ENCODE data around the gene NLRP11. TPM values are rescaled to one million over a fixed set of nuclear protein-coding genes. Genes with fewer than 3 reads are reported as not detected.
A peak's percentile ranks its signal among the peaks of the same experiment; 100 is the strongest.
"Not testable (repeated sequence)": the region's sequence is repeated elsewhere in the genome, so short reads cannot be mapped to it uniquely, and the experiment has no call there.

Gene NLRP11
- total RNA-seq, 2 donors from 2014 or later = not detected

GRCh38 chr19:55778331-55778730, 53.5 kb downstream of the NLRP11 start:
- DNase-seq = no peak
- Histone ChIP-seq H3K9me3 (no peaks in the 10 kb centered on the region), H3K36me3 (replicated peaks in 1 of 2; ENCODE audit: insufficient read depth in 1 of 2, low read depth in 2 of 2) (no peaks in the 10 kb centered on the region), H3K27me3 (no peaks in the 10 kb centered on the region), H3K4me3 (no peak overlapping the region), H3K27ac (no peak overlapping the region), H3K4me1 (no peaks in the 10 kb centered on the region)
- WGBS, 2 donors = 60 to 64% methylated on average over 12 to 16 of the region's 16 CpGs
- intact Hi-C loops (cut with DNase I) = no loop called here
- no peak for ATAC-seq
- TF ChIP-seq CTCF (IDR thresholded peaks at IDR 0.05) = no peak
- no peak for TF ChIP-seq POLR2A (IDR thresholded peaks at IDR 0.05)

- DNase-seq (peak in 1 of 4 donors; percentile 23), ATAC-seq (no peak)
- no peaks in the 10 kb centered on the region for H3K27me3 ChIP-seq
- intact Hi-C loops (cut with DNase I) = no loop called here
- no peak overlapping the region for H3K27ac ChIP-seq
- no peaks in the 10 kb centered on the region for H3K36me3 ChIP-seq (replicated peaks in 1 of 2; ENCODE audit: insufficient read depth in 1 of 2, low read depth in 2 of 2)
- no peak for TF ChIP-seq POLR2A (IDR thresholded peaks at IDR 0.05)
- peak in 2 of 7 experiments; percentile 14 to 16 for TF ChIP-seq CTCF (IDR thresholded peaks at IDR 0.05)
- no peaks in the 10 kb centered on the region for H3K9me3 ChIP-seq
- H3K4me3 ChIP-seq = no peak overlapping the region
- no peaks in the 10 kb centered on the region for H3K4me1 ChIP-seq
- 26 to 37% methylated on average over 7 of the region's 7 CpGs for WGBS, 2 donors
These were observed 54.3 kb downstream of the NLRP11 start for GRCh38 chr19:55777528-55777927.

GRCh38 chr19:55769632-55770031, 62.2 kb downstream of the NLRP11 start:
- H3K9me3 ChIP-seq; ATAC-seq; H3K36me3 ChIP-seq (replicated peaks in 1 of 2; ENCODE audit: insufficient read depth in 1 of 2, low read depth in 2 of 2); H3K4me3 ChIP-seq; DNase-seq; H3K27me3 ChIP-seq; H3K4me1 ChIP-seq; intact Hi-C loops (cut with DNase I); H3K27ac ChIP-seq: not testable (repeated sequence)
- WGBS, 2 donors = 26 to 39% methylated on average over 2 to 3 of the region's 3 CpGs

- intact Hi-C loops (cut with DNase I) = not testable (repeated sequence)
- 77 to 81% methylated on average over 5 to 6 of the region's 6 CpGs for WGBS, 2 donors
These were observed 63.0 kb downstream of the NLRP11 start, which contains the start of gene RFPL4AL1 for GRCh38 chr19:55768818-55769217. Gene RFPL4AL1 (plus strand): TSS chr19:55769118. CDS start chr19:55771805, 2,687 bp downstream.

GRCh38 chr19:55766466-55766865, 65.3 kb downstream of the NLRP11 start:
- H3K9me3 ChIP-seq = no peaks in the 10 kb centered on the region
- no peak for ATAC-seq
- H3K27me3 ChIP-seq = peaks cover 0 to 5% of the 10 kb centered on the region in 2 donors
- TF ChIP-seq POLR2A (IDR thresholded peaks at IDR 0.05) (no peak), CTCF (IDR thresholded peaks at IDR 0.05) (no peak)
- no peak for DNase-seq
- no peak overlapping the region for H3K4me3 ChIP-seq
- H3K36me3 ChIP-seq (replicated peaks in 1 of 2; ENCODE audit: insufficient read depth in 1 of 2, low read depth in 2 of 2) = no peaks in the 10 kb centered on the region
- intact Hi-C loops (cut with DNase I) = no loop called here
- no peaks in the 10 kb centered on the region for H3K4me1 ChIP-seq
- no peak overlapping the region for H3K27ac ChIP-seq
- WGBS, 2 donors = 38 to 46% methylated on average over 7 of the region's 7 CpGs

More at GRCh38 chr19:55768818-55769217, 63.0 kb downstream of the NLRP11 start, which contains the start of gene RFPL4AL1:
- H3K4me3 ChIP-seq; H3K36me3 ChIP-seq (replicated peaks in 1 of 2; ENCODE audit: insufficient read depth in 1 of 2, low read depth in 2 of 2); ATAC-seq; H3K27me3 ChIP-seq; DNase-seq; H3K27ac ChIP-seq; H3K9me3 ChIP-seq; H3K4me1 ChIP-seq: not testable (repeated sequence)

- DNase-seq; H3K27me3 ChIP-seq; H3K4me3 ChIP-seq; H3K36me3 ChIP-seq (replicated peaks in 1 of 2; ENCODE audit: insufficient read depth in 1 of 2, low read depth in 2 of 2); H3K27ac ChIP-seq; H3K9me3 ChIP-seq; ATAC-seq; intact Hi-C loops (cut with DNase I); H3K4me1 ChIP-seq: not testable (repeated sequence)
- 82 to 85% methylated on average over 3 of the region's 3 CpGs for WGBS, 2 donors
These were observed 73.0 kb downstream of the NLRP11 start, which contains the start of gene RFPL4A for GRCh38 chr19:55758797-55759196. Gene RFPL4A (plus strand): TSS chr19:55759097. CDS start chr19:55761801, 2,704 bp downstream.

GRCh38 chr19:55756808-55757207, 75.0 kb downstream of the NLRP11 start:
- H3K27ac ChIP-seq; H3K4me3 ChIP-seq; ATAC-seq; DNase-seq; H3K27me3 ChIP-seq; intact Hi-C loops (cut with DNase I); H3K9me3 ChIP-seq; H3K36me3 ChIP-seq (replicated peaks in 1 of 2; ENCODE audit: insufficient read depth in 1 of 2, low read depth in 2 of 2): not testable (repeated sequence)
- WGBS, 2 donors = 79 to 85% methylated on average over 4 of the region's 4 CpGs
- H3K4me1 ChIP-seq = peaks cover 27% of the 10 kb centered on the region
